ENCODE data around the gene PPP1CC.
"Not testable (repeated sequence)": the region's sequence is repeated elsewhere in the genome, so short reads cannot be mapped to it uniquely, and the experiment has no call there.

The PPP1CC gene

DNA sequence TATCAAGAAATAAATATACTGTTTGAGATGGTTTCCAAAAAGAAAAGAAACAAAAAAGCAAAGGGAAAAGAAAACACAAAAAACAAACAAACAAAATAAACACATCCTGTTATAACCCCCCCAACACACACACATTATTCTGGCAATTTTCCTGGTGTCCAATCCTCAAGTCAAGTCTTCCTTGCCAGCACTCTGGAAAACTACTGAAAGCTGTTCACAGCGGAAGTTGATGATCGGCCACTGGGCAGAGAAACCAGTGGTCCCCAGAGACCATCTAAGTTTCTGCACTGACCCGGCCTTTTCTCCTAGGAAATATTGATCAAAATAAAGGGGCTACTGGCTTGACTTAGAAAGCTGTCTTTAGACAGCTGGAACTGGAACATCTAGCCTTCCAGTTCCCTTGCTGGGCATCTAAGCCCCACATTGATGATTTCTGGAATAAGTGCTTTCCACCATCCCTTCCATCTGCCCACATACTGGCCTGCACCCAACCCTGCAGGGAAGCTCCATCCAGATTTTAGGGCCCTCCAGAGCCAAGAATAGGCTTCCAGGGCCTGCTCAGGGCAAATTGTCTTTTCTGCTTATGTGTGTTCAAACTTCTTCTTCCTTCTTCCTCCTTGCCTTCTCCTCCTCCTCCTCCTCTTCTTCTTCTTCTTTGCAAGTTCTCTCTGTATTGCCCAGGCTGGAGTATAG, 11.6 kb upstream of the PPP1CC start:
- peak; percentile 51 for DNase-seq (ENCODE audit: low spot score)

DNA sequence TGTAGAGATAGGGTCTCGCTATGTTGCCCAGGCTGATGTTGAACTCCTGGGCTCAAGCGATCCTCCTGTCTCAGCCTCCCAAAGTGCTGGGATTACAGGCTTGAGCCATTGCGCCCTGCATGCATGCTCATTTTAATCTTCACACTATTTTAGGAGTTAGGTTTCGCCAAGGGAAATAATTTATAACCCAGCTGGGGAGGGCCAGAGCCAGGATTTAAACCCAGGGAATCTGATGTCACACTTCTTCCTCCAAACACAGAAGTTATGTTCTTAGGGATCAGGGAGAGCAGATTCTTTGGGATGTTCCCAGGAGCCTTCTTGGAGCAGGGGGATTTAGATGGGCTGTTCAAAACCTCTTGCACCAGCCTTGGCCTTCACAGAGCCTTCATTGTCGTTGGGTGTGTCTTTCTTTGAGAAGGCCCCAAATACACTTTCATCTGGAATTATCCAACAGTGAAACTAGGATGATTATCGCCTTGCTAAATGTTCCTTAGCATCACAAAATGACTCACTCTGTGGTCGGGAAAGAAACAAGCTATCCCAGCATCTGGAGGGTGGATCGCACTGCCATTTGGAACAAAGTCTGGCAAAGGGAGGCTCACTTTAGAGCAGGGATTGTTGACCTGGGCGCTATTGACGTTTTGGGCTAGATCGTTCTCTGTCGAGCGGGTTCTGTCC, 8.2 kb upstream of the PPP1CC start:
- DNase-seq (ENCODE audit: low spot score) = no peak

DNA sequence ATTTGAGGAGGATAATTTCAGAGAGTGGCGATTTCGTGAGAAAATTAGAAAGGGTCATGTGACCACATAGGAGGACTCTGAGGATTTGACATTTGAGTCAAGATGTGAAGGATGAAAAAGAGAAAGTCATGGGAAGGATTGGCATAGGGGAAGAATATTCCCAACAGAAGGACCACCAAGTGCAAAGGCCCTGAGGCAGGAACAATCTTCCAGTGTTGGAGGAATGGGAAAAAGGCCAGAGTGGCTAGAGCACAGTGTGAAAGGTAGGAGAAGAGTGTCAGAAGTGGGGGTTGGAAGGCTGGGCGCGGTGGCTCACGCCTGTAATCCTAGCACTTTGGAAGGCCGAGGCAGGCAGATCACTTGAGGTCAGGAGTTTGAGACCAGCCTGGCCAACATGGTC, 3.9 kb upstream of the PPP1CC start:
- no peak for DNase-seq (ENCODE audit: low spot score)

DNA sequence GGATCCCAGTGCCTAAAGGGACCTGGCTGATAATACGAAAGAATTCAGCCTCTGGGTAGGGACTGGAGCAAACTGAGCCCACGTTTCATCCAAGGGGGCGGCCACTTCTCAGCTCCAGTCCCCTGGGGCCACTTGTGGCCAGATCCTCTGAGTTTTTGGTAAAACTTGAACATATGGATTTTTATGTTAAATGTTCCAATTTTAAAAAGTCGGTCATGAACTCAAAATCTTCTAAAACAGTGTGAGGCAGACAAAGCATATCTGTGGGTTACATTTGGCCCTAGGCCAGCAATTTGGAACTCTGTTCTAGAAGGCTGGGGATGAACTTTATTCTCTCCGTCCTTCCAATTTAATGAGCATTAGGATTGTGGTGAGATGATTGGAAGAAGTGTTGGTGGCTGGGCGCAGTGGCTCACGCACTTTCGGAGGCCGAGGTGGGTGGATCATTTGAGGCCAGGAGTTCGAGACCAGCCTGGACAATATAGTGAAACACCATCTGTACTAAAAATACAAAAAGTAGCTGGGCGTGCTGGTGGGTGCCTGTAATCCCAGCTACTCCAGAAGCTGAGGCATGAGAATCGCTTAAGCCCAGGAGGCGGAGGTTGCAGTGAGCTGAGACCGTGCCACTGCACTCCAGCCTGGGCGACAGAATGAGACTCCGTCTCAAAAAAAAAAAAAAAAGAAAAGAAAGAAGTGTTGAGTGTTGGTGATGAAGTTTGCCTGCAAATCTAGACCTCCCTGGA, 3.0 kb upstream of the PPP1CC start:
- DNase-seq (ENCODE audit: low spot score) = no peak

DNA sequence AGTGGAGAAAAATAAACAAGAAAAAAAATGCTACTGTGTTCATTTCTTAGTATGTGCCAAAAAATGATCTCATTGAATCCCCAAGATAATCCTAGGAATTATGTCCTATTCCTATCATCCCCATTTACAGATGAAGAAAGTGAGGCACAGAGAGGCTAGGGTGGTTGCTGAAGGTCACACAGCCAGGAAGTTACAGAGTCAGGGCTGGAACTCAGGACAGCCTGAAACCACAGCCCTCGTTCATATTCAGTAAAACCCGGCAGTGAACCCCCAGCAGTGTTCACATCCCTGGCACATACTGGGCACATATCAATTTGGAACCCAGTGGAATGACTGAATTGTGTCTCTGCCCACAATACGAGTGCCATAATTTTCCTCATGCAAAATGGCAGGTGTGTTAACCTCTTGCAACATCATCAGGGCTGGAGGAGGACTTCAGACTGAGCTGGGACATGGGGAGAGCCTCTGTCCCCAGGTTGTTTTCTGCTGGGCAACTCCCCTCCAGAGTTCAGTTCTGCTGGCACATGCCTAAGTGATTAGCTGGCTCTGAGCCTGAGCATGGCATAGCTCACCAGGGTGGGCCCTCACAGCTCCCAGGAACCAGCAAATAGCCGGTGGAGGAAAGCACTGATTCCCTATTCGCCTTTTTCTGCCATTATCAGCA, 2.0 kb upstream of the PPP1CC start:
- DNase-seq (ENCODE audit: low spot score) = no peak

DNA sequence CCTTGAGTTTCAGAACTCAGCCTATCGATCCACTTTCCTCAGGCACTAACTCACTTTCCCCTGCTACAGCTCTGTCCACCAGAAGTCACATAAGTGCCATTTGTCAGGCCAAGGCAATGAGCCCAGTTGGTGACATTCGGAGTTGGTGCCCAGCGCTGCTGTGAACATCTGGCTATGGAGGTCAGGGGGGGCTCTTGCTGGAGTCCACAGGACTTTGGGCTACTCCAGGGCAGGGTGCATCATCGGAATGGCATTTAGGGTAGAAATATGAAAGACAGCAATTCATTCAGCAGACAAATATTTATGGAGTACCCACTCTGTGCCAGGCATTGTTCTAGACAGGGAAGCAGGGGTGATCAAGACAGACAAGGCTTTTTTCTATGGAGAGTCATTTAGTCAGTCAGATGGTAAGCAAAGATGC, 1.5 kb upstream of the PPP1CC start:
- peak; percentile 34 for DNase-seq (ENCODE audit: low spot score)

DNA sequence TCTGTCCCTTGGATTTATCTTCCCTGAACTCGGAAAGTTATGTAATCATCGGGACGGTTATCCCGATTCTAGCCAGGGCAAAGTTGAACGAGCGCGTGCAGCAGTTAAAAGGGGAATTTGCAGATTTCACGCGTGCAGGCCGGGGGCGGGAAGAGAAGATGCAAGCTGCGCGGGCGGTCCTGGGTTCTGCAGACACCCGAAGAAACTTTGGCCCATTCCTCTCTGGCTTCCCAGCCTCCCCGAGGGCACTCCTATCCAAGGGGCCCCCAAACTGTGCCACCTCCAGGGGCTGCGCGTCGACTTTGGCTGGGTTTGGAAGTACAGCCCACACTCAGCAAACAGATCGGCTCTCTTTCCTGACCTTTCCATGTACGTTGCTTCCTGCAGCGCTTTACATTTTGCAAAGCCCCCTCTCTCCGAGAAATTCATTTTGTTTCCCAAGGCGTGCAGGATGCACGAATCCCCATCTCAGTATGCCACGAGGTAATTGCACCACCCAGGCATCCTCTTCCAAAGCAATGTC, 941 bp upstream of the PPP1CC start:
- peak; percentile 45 for DNase-seq (ENCODE audit: low spot score)

DNA sequence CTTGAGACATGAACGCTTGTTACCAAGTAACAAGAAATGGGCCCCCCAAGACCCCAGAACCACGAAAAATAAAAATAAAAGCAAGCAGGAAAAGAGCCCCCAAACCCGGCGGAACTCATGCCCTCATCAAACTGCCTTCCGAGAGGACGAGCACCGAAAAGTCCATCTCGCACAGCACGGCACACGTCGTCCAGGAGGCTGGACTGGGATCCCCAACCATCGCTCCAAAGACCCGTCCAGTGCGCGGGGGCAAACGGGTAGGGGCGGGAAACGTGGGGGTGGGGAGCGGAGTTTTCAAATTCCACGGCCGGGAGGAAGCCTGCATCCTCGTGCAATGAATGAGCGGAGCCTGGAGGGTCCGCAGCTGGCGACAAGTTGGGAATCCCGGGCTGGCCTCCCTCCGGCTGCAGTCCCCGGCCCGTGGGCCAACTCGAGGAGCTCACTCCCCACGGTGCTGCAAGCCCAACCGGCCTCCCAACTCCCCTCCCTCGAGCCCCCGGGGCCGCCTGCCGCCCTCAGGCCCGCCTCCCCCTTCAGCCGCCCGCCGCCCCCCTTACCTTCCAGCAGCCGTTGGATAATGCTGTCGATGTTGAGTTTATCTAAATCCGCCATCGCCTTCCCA, 484 bp downstream of the PPP1CC start:
- DNase-seq (ENCODE audit: low spot score) = no peak

DNA sequence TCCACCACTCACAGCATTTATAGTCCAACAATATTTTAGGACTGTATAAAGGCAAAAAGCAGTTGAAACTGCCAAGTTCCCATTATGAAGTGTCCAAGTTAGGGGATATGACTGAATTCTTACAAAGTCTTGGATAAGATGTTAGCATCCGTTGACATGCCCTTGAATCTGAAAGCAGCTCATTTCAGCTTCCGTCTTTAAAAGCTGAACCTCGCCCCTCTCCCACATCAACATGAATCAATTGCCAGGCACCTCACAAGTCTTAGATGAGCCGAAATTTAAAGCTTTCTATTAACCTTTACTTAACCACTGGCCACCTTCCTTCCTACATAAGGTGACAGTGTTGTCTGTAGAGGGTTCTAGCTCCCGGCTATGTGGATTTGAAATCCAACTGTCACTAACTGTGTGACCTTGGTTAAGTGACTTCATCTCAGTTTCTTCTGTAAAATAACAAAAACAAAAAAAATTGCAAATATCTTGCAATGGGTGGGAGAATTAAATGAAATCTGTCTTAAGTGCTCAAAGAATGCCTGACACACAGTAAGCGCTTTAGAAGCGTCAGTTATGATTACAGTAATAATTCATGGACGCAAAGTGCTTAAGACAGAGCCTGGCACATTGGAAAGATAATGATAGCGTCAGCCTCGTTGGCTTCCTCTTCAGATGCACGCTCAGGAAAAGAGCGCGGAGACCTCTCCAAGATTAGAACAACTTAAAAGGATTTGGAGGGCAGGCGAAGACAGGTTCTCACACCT, 1.2 kb downstream of the PPP1CC start:
- peak; percentile 50 for DNase-seq (ENCODE audit: low spot score)

DNA sequence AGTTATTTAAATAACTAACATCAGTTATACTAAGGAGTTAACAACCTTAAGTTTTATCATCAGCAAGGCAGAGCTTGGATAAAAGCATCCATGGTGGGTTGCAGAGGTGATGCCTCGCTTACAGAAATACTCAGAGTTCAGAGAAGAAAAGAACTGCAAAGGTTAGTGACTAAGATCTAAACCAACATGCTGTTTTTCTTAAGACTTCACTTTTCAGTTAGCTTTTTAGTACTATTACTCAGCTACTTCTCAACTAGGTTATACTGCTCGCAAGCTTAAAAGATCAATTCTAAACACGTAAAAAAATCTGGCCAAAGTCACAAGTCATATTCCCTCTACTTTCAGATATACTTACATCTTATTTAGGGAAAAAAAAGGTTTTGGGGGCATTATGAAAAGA, 2.8 kb downstream of the PPP1CC start:
- no peak for DNase-seq (ENCODE audit: low spot score)

DNA sequence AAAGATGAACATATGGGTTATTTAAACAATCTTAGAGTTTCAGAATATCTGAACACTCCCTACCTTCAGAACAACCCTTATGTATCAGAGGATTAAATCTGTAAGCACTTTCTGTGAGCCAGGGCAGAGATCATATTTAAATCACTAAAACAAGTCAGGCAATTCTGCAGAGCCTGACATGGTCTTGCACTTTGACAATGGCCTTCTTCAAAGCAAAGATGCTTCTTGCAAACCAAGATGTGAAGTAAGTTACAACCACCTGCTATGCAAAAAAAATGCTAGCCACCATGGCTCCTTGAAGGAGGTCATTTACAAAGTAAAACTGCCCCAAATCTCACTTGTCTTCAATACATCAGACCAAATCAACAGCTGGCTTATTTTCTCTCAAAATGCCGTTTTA, 3.2 kb downstream of the PPP1CC start:
- DNase-seq (ENCODE audit: low spot score) = peak; percentile 14

DNA sequence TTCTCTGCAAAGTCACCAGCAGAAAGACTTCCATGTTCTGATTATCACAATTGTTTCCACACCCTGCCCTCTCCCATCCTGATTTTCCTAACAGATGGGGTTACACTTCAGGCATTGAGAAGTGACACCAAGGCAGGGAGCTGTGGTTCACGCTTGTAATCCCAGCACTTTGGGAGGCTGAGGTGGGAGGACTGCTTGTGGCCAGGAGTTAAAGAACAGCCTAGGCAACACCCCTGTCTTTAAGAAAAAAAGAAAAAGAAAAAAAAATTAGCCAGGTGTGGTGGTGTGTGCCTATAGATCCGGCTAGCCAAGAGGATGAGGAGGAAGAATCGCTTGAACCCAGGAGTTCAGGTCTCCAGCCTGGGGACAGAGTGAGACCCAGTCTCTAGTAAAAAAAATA, 5.2 kb downstream of the PPP1CC start:
- no peak for DNase-seq (ENCODE audit: low spot score)

DNA sequence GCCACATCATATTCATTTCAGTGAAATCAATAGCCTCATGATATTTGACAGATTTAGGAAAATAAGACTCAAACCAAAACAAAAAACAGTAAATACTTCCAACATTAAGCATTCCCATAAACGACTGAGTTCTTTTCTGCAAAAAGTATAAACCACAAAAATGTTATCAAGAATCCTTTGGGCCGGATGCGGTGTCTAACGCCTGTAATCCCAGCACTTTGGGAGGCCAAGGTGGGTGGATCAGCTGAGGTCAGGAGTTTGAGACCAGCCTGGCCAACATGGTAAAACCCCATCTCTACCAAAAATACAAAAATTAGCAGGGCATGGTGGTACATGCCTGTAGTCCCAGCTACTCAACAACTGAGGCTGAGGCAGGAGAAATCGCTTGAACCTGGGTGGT, 5.7 kb downstream of the PPP1CC start:
- not testable (repeated sequence) for DNase-seq (ENCODE audit: low spot score)

DNA sequence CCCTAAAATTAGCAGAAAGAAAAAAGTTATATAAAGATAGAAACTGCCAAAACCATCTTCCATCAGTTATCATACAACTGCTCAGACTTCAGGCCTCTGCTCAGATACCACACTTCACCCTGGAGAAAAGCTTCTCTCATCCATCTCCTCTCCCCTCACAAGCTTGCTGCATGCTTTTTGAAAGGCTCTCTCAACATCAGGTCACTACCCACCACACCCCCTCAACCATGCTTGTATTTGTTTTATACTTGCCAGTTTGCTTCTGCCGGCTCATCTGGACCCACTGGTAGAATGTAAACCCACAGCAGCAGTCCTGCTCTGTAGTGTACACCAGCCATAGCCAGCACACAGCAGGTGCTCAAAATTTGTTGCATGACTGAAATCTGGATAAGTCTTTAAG, 8.8 kb downstream of the PPP1CC start:
- DNase-seq (ENCODE audit: low spot score) = no peak

DNA sequence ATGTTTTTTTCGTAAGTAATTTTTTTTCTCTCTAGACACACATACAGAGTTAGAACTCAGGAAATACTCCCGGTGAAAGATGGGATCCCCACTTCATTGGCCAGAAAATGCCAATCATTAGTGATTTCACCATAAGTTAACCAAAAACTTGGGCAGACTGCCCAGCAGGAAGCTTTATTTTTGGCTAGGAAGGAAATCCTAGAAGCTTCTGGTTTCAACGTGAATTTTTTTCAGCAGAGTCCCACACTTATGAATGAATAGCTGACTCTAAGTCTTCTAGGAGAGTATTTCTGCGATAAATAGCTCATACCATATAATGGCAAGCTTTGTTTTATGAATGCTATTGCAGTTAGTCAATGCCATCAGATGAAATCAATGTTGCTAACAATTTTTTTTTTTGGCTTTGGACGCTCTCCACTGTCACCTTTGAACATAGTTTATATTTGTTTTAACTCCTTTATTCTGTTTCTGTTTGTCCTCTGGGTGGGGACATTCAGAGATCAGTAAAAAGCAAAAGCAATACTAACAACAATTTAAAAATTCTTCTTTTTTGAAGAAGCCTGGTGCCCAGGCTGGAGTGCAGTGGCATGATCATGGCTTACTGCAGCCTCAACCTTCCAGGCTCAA, 9.5 kb downstream of the PPP1CC start:
- DNase-seq (ENCODE audit: low spot score) = no peak

DNA sequence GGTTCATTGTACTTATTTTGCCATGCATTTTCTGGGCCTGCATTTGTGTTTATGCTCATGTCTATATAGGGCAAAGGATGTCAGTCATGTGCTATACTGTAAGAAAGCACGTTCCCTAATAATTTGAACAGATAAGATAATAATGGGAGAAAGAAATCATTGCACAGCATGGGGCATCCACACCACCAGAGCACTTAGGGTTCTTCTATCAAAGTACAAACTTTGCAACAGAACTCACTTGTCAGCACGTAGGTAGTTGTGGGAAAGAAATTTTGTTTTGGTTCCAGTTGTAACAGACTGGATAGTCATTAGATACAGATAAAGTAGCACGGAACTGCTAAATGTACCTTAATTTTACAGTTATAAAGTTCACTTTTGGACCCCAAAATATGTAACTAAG, 10.1 kb downstream of the PPP1CC start:
- DNase-seq (ENCODE audit: low spot score) = no peak

DNA sequence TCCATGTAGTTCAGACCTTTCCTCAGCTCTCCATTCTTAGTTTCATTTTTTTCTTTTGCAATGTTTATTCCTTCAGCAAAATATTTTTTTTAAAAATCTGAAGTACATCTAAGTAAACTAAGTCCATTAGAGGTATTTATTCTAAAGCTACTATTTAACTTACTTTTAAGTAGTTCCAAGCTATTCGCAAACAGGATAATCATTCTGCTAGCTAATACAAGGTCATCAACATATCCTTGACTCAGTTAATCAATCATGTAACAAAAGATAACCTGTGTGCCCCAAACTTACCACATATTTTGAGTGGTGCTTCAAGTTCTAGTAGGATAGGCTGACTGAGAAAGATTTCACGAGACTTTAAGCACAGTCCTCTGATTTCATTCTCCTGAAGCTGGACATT, 11.2 kb downstream of the PPP1CC start:
- no peak for DNase-seq (ENCODE audit: low spot score)

DNA sequence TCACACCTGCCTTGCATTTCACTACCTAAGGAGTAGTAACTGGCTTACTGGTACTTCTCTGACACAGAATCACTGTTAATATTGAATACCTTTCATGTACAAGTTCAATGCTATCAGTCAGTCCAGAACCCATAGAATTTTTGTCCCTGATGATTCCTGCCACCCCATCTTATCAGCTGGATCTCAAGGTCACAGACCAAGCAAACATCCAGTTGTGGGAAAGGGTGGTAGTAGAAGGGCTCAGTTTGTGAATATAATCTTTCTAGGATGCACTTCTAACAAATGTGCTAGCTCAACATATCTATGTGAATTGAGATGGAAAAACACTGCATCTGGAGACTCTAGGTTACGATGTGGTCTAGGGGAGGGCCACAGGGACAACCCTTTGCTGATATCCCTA, 14.1 kb downstream of the PPP1CC start:
- no peak for DNase-seq (ENCODE audit: low spot score)

DNA sequence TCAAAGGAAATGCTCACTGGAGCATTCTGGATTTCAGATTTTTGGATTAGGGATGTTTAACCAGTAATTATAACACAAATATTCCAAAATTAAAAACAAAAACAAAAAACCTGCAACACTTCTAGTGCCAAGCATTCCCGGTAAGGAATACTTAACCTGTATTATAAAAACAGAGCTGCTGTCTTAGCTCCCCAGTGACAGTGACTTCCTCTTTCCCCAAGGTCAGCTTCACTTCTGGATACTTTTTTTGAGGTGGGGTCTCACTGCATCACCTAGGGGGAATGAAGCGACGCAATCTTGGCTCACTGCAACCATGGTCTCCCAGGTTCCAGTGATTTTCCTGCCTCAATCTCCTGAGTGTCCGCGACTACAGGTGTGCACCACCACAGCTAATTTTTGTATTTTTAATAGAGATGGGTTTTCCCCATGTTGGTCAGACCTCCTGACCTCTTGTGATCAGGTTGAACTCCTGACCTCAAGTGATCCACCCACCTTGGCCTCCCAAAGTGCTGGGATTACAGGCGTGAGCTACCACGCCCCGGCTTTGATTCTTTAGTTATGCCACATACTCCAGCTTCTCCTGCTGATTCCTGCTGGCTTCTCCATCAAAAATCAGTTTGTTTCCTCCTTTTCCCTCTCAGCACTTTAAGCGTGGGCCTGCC, 15.9 kb downstream of the PPP1CC start:
- no peak for DNase-seq (ENCODE audit: low spot score)

DNA sequence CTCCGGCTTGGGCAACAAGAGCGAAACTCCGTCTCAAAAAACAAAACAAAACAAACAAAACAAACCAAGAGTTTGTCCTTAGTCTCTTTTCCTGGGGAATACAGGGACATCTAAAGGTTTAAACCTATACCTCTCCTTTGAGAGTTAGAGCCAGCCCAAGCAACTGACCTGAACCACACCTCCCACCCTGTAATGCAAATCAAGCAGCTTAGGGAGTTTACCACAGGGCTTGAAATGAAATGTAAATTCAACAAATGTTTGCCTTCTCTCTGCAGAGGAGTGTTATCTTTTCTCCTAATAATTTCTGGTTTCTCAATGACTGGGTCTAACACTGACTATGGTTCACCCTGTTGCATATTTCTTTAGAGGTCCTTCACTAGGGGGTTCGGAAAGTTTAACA, 16.7 kb downstream of the PPP1CC start:
- DNase-seq (ENCODE audit: low spot score) = no peak
